HUDEP-2 (cell line): ENCODE data around the gene TXNDC8.
"Not testable (repeated sequence)": the region's sequence is repeated elsewhere in the genome, so short reads cannot be mapped to it uniquely, and the experiment has no call there.

Experiments used
- DNase-seq, 76 experiments: peaks; one replicate each; lab custom pipeline; 2025; ENCODE audit not compliant: unreplicated experiment in 76 of 76; lab: John Stamatoyannopoulos, UW

The TXNDC8 gene

GRCh38 chr9:110337727-110338126 is at the start of gene TXNDC8:
Gene TXNDC8 (minus strand): TSS chr9:110337863.
- no peak for DNase-seq

- DNase-seq = no peak
These were observed 45.8 kb upstream of the TXNDC8 start for GRCh38 chr9:110383491-110383890.

- DNase-seq = no peak
These were observed 45.1 kb upstream of the TXNDC8 start for GRCh38 chr9:110382731-110383130.

GRCh38 chr9:110371411-110372007 is 33.8 kb upstream of the TXNDC8 start:
- peak in 64 of 76 experiments; percentile 2 to 93 (median 59) for DNase-seq

- DNase-seq = no peak
These were observed 32.7 kb upstream of the TXNDC8 start for GRCh38 chr9:110370315-110370714.

GRCh38 chr9:110364451-110364850 is 26.8 kb upstream of the TXNDC8 start:
- DNase-seq = no peak

- not testable (repeated sequence) for DNase-seq
These were observed 21.3 kb upstream of the TXNDC8 start for GRCh38 chr9:110358992-110359391.

- DNase-seq = no peak
These were observed 19.8 kb upstream of the TXNDC8 start for GRCh38 chr9:110357505-110357904.

GRCh38 chr9:110356639-110357395 is 19.2 kb upstream of the TXNDC8 start:
- DNase-seq = no peak

- DNase-seq = no peak
These were observed 18.2 kb upstream of the TXNDC8 start for GRCh38 chr9:110355911-110356310.

- DNase-seq = peak in 11 of 76 experiments; percentile 4 to 45 (median 13)
These were observed 13.4 kb upstream of the TXNDC8 start for GRCh38 chr9:110351009-110351467.

- DNase-seq = no peak
These were observed 8.7 kb upstream of the TXNDC8 start for GRCh38 chr9:110346325-110346724.

GRCh38 chr9:110344821-110345220 is 7.2 kb upstream of the TXNDC8 start:
- no peak for DNase-seq

- no peak for DNase-seq
These were observed 5.9 kb upstream of the TXNDC8 start for GRCh38 chr9:110343551-110343950.

GRCh38 chr9:110340306-110340705 is 2.6 kb upstream of the TXNDC8 start:
- peak in 8 of 76 experiments; percentile 4 to 20 (median 6) for DNase-seq

- DNase-seq = no peak
These were observed 480 bp upstream of the TXNDC8 start for GRCh38 chr9:110338143-110338542.

GRCh38 chr9:110336363-110336762 is 1.3 kb downstream of the TXNDC8 start:
- no peak for DNase-seq

GRCh38 chr9:110334871-110335270 is 2.8 kb downstream of the TXNDC8 start:
- DNase-seq = no peak

GRCh38 chr9:110334183-110334582 is 3.5 kb downstream of the TXNDC8 start:
- DNase-seq = no peak

GRCh38 chr9:110332766-110333165 is 4.9 kb downstream of the TXNDC8 start:
- DNase-seq = no peak

GRCh38 chr9:110330484-110331105 is 7.1 kb downstream of the TXNDC8 start:
- DNase-seq = no peak
